Stimulated activated CD8-positive, alpha-beta memory T cell treated with anti-CD3 and anti-CD28 coated beads, Interleukin-12 subunit alpha, Interleukin-12 subunit beta, amount 100 ng/mL, for 1 hour (primary cell): ENCODE results near the gene TENT5C.

ENCODE experiments used
- DNase-seq: peaks from one replicate; pipeline ENCODE4 v3.0.0-alpha.2; 2020; ENCODE audit warnings: low read depth

Gene TENT5C

DNA sequence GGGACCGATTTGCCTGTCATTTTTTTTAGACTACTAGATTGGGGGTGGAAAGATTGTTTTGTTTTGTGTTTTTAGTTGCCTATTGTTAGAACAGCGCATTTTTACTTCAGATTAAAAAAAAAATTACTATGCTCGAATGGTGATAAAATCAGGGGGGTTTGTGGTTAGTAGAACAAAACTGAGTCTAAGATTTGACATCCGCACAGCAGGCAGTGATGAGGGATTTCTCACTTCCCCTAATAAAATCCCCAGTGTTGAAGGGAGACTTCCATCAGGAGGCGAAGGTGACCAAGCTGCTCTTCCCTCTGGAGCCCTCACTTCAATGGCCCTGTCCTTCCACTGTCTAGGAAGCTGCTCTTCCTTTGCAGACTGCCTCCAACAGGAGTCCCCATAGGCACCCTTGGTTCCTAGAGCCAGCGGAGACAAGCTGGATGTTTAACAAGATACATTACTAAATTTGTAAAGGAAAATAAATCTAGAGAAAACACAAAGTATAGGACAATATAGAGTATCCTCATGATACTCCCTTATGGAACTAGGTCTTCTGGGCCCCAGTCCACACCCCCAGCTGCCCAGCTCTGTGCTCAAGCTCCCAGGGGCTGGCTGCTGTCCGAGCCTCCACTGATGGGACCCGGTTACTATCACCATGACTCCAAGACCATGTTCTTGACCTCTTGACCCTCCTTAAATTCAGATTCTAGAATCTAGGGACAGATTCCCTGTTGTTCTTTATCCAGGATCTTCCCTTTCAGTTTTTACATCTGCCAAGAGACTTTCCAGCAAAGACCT is 31.0 kb downstream of the TENT5C start:
- DNase-seq = no peak

GRCh38 chr1:117638141-117638540 is 32.3 kb downstream of the TENT5C start:
- no peak for DNase-seq

- DNase-seq = no peak
Measured at GRCh38 chr1:117638759-117639158, 32.9 kb downstream of the TENT5C start.

- no peak for DNase-seq
Measured at GRCh38 chr1:117639741-117640140, 33.9 kb downstream of the TENT5C start.

GRCh38 chr1:117641536-117641935 is 35.7 kb downstream of the TENT5C start:
- DNase-seq = no peak

DNA sequence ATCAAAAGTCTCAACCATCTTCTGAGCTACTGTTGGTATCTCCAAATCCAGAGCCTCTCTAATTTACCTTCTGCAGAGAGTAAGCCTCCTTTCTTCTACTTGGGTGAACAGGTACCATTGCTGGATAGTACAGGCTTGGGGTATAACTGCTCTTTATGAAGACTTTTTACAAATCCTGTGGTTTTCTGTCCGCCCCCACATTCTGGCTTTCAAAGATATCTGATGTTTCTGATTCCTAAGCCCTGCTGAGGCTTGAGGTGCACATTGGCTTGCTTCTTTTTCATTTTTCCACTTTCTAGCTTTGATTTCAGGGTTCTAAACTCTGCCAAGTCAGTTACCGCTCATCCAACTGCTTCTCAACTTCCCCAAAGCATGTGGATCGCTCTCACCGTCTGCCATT is 37.1 kb downstream of the TENT5C start:
- no peak for DNase-seq

- no peak for DNase-seq
Measured at GRCh38 chr1:117643601-117644000, 37.8 kb downstream of the TENT5C start.

DNA sequence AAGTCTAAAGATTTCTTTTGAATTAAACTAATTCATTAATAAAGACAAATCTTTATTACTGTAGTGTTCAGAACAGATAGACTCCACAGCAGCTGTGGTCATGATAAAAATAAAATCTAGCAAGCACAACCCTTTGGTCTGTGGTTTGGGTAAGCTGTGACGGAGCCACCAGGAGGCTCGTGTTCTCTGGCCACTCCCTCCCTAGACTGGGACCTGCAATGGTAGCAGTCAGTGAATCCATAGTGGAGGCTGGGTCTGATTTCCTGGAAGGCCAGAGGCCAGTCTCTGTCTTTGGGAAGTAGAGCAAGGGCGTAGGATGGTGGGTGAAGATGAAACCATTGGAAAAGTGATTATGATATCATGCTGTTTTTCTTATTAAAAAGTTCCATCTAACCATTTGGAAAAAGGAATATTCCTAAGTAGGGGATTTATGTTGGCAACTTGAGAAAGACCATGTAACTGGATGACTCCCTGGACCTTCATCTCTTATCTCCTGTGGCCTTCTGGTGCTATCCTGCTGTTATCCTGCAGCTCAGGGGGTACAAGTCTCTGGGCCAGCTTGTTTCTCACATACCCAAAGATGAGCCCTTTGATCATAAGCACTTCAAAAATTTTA is 39.0 kb downstream of the TENT5C start:
- no peak for DNase-seq

DNA sequence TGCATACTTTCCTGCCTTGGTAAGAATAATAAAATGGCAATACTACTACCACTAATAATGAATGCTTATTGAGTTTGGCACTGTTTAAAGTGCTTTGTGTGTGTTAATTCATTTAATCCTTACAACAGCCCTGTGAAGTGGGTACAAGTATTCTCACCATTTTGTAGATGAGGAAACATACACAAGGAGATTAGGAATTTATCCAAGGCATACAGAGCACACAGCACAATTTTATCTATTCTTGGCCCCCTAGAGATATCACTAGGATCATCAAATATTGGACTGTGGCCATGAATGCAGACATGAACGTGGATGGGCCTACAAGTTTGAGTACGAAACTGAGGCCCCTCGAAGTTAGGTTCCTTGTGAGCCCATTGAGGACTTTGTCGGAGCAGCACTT is 39.5 kb downstream of the TENT5C start:
- DNase-seq = no peak

DNA sequence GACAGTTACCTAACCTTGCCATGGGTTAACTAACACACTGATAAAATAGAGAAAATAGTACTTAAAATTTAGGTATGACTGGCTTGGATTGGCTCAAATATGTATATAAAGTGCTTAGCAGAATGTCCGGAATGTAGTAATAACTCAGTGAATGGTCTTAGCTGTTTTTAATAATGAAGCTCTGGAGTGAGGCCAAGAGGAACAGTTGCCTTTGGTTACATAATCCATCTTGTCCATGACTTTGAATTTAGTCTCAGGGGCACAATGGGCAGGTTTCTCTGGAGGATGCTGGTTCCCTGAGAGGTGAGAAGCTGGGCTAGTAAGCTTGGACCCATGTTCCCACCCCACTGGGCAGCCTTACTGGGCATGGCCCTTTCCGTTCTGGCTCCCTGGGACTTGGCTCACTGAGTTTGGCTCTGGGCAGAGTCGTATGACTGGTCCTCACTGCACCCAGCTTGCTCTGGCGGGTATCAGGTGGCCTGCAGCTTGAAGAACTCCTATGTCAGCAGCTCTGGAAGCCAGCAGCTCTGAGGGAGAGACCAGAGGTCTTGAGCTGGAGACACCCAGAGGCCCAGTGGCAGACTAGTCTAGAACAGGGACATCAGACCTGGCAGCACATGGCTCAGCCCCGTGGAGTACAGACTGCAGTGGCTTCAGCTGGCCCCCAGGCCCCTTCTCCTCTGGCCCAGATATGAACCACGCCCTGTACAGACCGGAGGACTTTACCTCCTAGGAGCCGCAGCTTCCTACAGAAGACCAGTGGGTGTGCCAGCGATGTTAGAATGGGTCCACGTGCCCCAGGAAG is 40.4 kb downstream of the TENT5C start:
- DNase-seq = no peak

- DNase-seq = no peak
Measured at GRCh38 chr1:117646956-117647355, 41.1 kb downstream of the TENT5C start.

GRCh38 chr1:117648015-117648414 is 42.2 kb downstream of the TENT5C start:
- DNase-seq = no peak

GRCh38 chr1:117650840-117651568 is 45.2 kb downstream of the TENT5C start:
- DNase-seq = no peak

DNA sequence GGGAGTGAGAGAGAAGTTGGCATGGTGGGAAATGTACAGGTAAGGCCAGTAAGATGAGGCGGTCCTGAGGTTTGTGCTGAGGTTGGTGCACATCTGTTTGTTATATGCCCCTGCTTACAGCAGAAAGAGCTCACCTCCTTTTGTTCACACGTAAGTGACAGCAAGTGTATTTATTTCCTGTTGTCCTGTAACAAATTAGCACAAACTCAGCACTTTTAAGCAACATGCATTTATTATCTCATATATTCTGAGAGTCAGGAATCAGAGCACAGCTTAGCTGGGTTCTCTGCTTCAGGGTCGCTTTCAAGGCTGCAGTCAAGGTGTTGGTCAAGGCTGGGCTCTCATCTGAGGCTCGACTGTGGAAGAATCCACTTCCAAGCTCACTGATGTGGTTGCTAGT is 45.8 kb downstream of the TENT5C start:
- DNase-seq = no peak

GRCh38 chr1:117652421-117652820 is 46.6 kb downstream of the TENT5C start:
- DNase-seq = no peak

DNA sequence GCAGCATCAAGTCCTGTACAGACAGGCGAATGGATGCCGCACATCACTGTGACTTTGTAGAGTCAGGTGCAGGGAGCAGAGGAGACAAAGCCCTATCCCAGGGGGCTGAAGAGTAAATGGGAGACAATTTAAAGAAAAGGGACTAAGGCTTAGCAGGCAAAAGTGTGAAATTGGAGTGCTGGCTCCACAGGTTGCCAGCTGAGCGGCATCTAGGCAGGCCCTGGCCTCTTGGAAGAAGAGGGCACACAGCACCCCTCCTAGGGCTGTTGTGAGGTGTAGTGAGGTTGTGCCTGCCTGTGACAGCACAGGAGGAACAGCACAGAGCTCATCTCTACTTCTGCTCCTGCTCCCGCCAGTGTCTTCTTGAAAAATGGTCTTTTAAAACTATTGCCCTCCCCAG is 47.3 kb downstream of the TENT5C start:
- no peak for DNase-seq

DNA sequence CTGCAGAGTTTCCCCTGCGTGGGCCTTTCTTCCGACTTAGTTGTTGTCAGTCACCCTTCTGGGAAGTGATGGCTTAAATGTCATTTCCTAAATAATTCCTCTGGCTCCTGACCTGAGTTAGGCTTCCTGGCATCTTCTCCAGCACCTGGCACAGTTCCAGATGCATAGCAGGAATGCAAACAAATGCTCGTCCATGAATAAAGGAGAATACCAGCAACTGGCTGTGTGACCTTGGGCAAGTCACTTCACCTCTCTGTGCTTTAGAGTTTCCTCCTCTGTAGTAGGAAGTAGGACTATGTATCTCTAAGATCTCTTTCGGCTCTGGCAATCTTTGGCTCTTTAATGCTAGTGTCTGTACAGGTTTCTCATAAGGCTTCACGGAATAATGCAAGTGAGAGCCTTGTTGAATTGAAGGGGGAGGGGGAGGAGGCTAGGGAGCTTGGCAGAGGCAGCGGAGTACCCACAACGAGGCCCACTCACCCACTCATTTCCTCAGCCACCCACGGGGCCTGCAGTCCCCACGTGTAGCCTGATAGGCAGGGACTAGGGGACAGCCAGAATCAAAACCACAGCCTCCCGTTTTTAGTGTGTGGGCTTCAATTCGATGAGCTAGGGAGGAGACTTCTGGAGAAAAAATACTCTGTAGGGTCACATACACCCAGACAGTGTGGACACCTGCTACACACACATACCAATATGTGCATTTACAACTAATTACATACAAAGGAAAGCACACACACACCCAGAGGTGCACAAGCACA is 48.1 kb downstream of the TENT5C start:
- no peak for DNase-seq

DNA sequence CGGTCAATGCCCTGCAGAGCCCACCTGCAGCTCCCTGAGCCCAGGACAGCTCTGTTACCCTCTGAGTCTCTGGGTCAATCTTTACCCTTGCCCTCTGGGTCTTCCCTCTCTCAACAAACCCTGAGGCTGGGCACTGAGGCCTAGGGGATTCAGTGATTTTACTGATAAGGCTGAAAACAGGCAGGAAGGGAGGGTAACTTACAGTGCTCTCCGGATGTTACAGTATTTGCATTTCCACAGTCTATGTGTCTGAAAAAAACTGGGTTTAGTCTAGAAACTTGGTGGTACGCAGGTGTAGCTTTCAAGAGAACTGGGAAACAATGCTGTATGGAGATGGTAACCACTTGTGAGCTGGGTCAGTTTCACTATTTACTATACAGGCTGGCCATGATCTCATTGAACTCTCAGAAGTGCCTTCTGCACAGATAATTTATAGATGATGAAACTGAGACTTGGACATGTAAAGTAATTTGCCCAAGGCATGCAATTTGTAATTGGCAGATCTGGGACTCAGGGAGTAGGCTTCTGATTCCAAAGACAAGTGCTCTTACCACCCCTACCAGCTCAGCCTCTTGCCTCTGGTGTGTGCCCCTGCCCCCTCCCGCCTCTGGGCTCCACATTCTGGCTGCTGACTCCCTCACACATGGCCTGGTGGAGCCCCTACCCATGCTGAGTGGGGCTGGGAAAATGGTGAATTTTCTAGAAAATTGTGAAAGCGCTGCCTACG is 48.8 kb downstream of the TENT5C start:
- no peak for DNase-seq

- DNase-seq = no peak
Measured at GRCh38 chr1:117655220-117655577, 49.4 kb downstream of the TENT5C start.

- DNase-seq = peak; percentile 47
Measured at GRCh38 chr1:117656202-117656641, 50.4 kb downstream of the TENT5C start.

GRCh38 chr1:117657031-117657430 is 51.2 kb downstream of the TENT5C start:
- no peak for DNase-seq
